NCI-H510A treated with DMSO at 0.1 percent for 48 hours (cell line): ENCODE measurements around the gene PLXNA2.

Experiments
- DNase-seq: peaks from one replicate; lab custom pipeline; 2025; lab: John Stamatoyannopoulos, UW

Gene PLXNA2

GRCh38 chr1:208177656-208178055, 66.5 kb downstream of the PLXNA2 start:
- DNase-seq = peak; percentile 95

DNA sequence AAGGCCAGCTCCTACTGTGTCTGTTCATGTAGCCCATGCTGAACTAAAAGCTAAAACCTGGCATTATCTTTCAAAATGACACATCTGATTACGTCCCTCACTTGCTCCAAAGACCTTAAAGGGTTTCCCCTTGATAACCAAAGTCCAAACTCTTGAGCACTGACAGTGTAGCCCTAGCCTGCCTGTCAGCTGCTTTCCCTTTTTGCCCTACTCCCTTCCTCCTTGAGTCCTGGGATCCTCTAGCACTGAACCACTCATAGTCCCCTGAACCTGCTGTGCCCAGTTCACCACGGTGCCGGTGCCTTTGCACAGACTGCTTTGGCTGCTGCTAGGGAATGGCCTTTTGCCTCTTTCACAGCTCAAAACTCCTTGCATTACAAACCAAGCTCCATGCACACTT, 67.5 kb downstream of the PLXNA2 start:
- DNase-seq = no peak

DNA sequence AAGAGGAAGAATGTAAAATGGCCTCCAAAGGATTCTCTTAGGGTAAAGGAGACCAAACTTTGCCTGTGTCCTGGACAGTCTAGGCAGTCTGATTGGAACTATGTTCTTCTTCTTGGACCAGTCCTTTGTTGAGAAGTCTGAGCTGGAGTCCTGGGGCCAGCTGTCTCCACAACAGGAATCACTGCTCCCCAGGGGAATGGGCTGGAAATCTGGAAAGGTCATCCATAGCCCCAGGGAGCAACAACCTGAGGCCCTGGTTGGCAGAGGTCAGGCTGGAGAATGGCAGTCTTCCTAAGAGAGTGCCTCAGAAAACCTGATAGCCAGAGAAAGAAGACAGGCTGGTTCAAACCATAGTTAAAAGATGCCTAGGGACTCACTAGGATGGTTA, 68.7 kb downstream of the PLXNA2 start:
- no peak for DNase-seq

- DNase-seq = no peak
Measured at GRCh38 chr1:208174731-208175507, 69.3 kb downstream of the PLXNA2 start.

GRCh38 chr1:208174200-208174599, 70.0 kb downstream of the PLXNA2 start:
- DNase-seq = no peak

GRCh38 chr1:208173749-208174148, 70.4 kb downstream of the PLXNA2 start:
- no peak for DNase-seq

DNA sequence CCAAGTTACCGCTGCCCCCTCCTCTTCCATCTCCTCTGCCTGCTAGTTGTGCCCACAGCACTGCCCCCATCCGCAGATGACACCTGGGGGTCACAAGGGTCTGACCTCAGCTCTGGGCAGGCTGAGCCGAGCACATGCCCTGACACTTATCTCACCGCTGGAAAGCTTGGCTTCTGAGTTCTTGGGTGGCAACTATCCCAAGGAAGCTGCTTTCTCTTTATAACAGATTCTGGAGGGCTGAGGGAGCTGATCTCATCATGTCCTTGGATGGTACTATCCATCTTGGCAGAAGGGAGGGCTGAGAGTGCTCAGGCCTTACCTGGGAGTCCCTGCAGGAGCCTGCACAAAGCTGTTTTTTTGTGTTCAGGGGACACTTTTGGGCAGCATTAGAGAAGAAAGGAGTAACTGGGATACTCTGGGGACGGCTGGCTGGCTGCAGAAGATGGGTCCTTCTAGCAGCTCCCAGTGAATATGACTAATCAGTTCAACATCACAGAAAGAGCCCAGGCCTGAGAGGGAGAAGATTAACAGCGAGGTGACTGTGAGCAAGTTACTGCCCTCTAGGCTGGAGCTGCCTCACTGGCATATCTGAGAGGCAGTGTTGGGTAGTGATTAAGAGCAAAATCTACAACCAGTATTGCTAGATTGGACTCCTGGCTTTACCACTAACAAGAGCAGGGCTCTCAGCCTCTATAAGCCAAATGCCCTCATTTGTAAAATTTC, 71.6 kb downstream of the PLXNA2 start:
- DNase-seq = no peak

DNA sequence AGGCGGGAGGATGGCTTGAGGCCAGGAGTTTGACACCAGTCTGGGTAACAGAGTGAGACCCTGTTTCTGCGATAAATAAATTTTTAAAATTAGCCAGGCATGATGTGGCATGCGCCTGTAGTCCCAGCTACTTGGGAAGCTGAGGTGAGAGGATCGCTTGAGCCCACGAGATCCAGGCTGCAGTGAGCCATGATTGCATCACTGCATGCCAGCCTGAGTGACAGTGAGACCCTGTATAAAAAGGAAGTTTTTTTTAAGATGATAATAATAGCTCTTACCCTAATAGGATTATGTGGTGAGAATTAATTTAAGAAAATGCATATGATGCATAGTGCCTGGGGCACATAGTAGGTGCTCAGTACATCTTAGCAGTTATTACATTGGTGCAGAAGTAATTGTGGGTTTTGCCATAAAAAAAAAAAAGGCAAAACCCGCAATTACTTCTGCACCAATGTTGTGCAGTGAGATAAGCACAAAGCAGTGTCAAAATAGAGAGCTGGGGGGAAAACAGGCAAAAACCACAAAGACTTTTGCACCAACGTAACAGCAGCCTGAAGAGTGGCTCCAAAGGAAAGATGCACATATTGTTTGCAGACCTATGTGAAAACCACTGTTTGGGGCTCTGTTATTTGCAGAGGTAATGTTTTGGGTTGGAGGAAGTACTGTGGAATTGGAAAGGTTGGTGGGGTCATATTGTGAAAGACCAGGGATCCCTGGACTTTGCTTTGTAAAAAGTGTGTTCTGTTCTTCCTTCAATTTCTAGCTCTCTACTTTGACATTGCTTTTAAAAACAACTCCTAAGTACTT, 72.4 kb downstream of the PLXNA2 start:
- no peak for DNase-seq

DNA sequence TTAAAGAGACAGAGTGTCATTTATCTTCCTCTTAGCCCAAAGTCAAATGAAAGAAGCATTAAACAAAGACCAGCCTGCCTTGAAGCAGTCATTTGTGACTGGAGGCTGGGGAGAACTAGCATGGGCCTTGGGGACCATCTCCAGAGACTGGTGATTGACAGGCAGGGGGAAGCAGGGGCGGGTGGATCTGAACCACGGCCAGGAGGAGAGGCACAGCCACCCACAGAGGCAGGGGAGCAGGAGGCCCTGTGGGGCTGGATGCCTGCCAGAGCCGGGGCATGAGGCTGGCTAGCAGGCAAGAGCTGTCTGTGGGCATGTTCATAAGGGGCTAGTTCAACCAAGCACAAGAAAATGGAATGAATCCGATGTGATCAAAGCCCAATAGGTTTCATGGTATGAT, 73.9 kb downstream of the PLXNA2 start:
- no peak for DNase-seq

DNA sequence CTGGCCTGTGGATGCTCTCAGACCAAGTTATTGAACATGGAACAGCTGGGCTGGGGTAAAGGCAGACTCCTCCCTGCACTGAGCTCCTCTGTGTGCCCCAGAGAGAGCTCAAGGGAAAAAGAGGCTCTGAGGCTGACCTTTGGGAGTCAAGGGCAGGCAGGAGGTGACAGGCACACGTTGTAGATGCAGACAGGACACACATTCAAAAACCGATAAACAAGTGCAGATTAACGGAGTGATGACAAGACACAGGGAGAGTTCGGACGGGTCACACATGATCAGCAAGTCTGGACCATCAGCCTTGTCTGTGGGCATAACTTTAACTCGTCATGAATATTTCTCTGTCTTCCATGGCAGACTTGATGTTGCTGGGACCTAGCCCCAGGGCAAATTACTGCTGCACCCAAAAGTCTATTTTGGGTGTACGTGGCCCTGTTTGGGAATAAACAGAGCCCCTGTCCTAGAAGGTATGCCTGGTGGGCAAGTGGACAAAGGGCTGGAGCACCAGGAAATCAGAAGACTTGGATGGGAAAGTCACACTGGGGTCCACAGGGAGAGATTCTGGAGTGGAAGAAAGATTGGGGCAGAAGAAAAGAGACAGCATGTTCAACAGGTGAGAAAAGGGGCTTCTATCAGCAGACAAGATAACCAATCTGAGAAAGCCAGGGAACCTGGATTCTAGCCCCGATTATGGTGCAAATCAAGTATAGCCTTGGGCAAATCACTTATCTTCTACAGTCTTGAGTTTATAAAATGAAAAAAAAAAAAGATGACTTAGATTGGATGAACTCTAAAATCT, 74.9 kb downstream of the PLXNA2 start:
- DNase-seq = no peak

DNA sequence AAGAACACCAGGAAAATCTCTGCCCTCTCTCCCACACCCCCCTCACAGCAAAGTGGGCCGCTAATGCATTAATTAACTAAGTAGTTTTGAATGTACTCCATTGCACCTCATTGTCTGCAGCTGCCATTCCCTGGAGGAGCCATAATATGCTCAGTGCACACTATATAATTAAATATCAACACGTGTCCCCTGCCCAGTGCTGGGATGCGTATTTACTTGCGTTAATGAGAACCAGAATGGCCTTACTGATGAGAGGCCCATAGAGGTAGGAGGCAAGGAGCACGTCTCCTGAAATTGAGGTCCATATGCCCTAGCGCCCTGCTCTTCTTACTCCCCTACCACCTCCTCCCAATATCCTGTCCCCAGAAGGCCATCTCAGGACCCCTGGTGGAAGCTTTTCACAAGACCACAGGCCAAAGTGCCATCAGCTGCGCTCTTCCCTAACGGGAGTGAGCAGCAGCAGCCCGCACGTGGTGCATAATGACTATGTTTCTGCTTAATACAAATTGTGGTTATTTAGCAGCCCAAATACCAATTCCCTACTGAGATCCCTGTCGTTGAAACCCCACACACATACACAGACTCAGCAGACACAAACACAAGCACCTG, 76.8 kb downstream of the PLXNA2 start:
- no peak for DNase-seq

GRCh38 chr1:208166340-208167138, 77.6 kb downstream of the PLXNA2 start:
- DNase-seq = no peak

GRCh38 chr1:208165659-208166058, 78.5 kb downstream of the PLXNA2 start:
- no peak for DNase-seq

GRCh38 chr1:208164609-208165008, 79.6 kb downstream of the PLXNA2 start:
- DNase-seq = no peak

- DNase-seq = no peak
Measured at GRCh38 chr1:208163539-208163938, 80.6 kb downstream of the PLXNA2 start.

DNA sequence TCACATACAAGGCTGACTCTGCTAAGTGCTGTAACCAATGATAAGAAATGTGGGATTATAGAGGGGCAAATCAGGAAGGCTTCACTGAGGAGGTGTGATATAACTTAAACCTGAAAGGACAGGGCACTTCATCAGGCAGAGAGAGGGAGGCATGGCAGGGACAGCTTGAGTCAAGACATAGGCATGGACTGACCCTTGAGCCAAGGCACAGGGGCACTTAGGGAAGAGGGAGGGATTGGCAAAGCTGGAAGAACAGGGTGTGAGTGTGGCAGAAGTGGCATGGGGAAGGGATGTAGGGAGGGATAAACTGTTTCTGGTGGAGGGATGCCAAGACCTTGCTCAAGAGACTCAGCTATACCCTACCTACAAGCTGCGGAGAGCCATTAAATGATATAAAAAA, 81.3 kb downstream of the PLXNA2 start:
- no peak for DNase-seq

- no peak for DNase-seq
Measured at GRCh38 chr1:208161656-208162375, 82.4 kb downstream of the PLXNA2 start.

GRCh38 chr1:208161005-208161404, 83.2 kb downstream of the PLXNA2 start:
- no peak for DNase-seq

DNA sequence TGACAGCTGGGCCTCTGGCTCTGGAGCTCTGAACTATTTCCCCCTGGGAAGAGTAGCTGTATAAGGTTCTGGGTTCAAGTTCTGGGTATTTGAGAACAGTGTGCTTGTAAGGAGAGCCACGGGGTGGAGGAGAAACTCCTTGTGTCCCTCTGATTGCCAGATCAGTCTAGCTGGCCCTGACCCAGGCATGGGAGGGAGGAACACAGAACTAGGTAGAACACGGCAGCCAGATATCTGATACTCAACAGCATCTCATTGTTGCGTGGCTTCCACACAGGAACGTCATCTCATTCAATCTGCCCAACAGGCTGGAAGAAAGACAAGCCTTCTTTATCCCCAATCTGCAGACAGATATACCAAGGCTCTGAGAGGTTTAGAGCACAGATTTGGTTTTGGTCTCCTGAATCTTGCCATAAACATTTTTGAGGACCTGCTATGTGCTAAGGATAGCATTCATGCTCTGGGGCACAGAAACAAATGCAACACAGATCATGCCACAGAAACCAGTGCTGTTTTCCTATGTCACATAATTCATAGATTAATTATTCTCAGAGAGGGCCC, 83.8 kb downstream of the PLXNA2 start:
- no peak for DNase-seq
